Measurements from ENCODE around the gene DCTN3.

The DCTN3 gene

GRCh38 chr9:34565856-34566255 lies 54.4 kb downstream of the DCTN3 start:
- Mint-ChIP-seq H3K27me3 (peaks cover 5% of the 10 kb centered on the region), H3K9me3 (no peaks in the 10 kb centered on the region), H3K4me3 (no peak overlapping the region), H3K36me3 (no peaks in the 10 kb centered on the region), H3K27ac (no peak overlapping the region), H3K4me1 (no peaks in the 10 kb centered on the region)

DNA sequence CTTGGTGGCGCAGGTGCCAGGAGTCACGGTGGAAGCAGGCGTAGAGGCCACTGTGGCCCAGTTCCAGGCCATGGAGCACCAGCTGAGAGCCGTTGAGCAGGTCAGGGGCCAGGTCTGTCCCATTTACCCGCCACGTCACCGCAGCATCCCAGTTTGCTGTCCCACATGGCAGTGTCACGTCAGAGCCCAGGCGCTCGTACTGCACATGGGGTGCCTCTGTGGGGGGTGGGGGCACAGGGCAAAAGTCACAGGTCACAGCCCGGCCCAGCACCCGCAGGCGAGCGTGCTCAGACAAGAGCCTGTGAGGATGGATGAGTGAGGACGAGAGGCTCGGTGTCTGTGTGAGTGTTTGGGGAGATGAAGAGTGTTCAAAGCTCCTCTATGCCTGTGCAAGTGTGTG lies 55.7 kb downstream of the DCTN3 start:
- no peak overlapping the region for H3K4me3 Mint-ChIP-seq
- peaks cover 9% of the 10 kb centered on the region for H3K27me3 Mint-ChIP-seq
- H3K4me1 Mint-ChIP-seq, result no peaks in the 10 kb centered on the region
- H3K27ac Mint-ChIP-seq, result no peak overlapping the region
- H3K9me3 Mint-ChIP-seq, result no peaks in the 10 kb centered on the region
- H3K36me3 Mint-ChIP-seq, result no peaks in the 10 kb centered on the region

Data from activated naive CD4-positive, alpha-beta T cell treated with anti-CD3 and anti-CD28 coated beads, Interleukin-2, amount 50 U/mL, for 24 hours (primary cell).